ENCODE data around the gene ZNF469.

Gene ZNF469

DNA sequence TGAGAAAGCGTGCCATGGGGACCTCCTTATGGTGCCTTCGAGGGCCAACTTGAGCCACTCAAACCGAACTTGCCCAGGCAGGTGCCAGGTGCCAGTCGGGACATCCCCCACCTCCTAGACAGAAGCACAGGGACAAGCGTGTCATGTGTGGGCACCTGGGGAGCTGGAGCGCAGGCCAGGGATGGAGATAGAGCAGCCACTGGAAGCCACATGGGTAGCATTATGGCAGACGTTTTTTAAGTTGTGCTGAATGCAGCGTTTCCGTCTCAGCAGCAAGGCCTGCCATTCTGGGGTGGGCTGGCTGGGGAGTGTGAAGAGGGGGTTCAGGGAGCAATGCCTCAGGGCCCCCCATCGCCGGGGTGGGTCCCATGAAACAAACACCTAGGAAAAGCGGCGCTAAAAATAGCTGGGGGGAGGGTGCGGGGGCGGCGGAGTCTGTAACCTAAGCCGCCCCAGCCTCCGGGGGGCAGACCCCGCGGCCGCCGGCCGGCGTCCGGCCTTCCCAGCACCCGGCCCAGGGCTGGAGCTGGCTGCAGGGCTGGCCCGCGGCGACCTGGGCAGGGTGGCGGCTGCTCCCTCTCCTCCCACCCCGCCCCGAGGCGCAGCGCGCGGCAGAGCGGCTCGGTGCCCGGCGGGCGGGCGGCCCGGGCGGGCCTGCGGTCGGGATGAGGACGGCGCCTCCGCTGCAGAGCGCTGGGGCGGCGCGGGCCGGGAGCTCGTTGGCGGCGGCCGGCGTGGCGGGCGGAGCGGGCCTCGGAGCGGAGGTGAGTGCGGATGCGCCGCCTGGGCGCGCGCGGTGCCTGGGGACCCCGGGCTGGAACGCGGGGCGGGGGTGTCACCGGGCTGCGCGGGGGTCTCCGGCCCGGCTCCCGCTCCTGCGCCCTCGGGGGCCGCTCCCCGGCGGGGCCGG lies at the start of gene ZNF469:
TSS of gene ZNF469 (plus strand) at position 469 of the 910 bp plus-strand sequence. CDS start 44,512 bp downstream, outside the sequence.
- DNase-seq (ENCODE audit: low read depth in 2 of 2) = no peak

- no peak for DNase-seq (ENCODE audit: low read depth in 2 of 2)
Measured at GRCh38 chr16:88333848-88334777, 48.6 kb upstream of the ZNF469 start.

DNA sequence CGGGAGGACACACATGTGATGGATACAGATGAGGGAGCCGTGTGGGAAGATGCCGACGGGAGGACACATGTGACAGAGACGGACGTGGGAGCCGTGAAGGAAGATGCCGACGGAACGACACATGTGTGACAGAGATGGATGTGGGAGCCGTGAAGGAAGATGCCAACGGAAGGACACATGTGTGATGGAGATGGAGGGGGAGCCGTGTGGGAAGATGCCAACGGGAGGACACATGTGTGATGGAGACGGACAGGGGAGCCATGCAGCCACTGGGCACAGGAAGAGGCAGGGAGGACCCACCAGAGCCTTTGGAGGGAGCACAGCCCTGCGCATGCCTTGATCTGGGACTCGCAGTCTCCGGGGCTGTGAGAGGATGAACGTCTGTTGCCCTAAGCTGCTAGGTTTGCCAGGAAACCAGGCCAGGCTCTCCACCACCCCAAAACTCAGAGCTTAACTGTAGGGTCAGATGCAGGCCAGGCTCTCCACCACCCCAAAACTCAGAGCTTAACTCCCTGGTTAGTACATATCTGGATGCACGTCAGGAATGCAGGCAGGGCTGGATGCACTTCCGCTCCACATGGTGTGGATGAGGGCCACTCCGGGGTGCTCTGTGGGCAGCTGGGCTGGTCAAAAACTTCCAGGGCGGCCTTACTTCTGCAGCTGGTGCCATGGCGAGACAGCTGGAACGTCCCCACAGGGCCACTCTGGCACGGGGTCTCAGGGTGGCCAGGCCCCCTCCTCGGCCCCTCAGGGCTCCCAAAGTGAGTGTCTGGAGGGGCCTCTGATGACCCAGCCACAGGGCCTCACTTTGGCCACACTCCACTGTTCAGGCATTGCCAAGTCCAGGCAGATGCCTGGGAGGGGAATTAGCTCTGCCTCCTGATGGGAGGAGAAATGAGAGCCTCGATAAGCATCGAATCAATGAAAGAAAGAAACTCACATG lies 47.7 kb upstream of the ZNF469 start:
- no peak for DNase-seq (ENCODE audit: low read depth in 2 of 2)

DNA sequence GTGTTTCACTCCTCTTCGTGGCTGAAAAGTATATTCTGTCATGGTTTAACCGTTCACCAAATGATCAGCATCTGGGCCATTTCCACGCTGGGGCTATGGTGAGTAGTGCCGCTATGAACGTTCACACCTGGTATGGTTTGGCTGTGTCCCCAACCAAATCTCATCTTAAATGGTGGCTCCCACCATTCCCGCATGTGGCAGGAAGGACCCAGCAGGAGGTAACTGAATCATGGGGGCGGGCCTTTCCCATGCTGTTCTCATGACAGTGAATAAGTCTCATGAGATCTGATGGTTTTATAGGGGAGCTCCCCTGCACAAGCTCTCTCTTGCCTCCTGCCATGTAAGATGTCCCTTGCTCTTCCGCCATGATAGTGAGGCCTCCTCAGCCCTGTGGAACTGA lies 45.7 kb upstream of the ZNF469 start:
- DNase-seq (ENCODE audit: low read depth in 2 of 2) = no peak

GRCh38 chr16:88337538-88337937 lies 45.2 kb upstream of the ZNF469 start:
- DNase-seq (ENCODE audit: low read depth in 2 of 2) = no peak

DNA sequence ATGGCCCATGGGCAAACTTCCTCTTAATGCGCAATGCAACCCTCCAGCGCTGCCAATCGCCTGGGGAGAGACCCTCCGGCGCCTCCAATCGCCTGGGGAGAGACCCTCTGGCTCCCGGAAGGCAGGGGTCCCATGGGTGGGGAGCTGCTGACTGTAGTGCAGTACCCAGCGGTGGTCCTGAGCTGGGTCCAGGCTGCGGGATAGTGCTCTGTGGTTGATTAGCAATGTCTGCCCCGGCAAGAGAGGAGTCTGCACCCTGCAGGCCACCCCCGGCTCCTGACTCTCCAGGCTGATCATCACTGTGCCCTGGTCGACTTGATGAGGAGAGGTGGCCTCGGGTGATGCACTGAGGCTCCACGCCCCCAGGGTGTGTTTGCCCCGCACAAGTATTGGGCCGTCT lies 44.6 kb upstream of the ZNF469 start:
- no peak for DNase-seq (ENCODE audit: low read depth in 2 of 2)

DNA sequence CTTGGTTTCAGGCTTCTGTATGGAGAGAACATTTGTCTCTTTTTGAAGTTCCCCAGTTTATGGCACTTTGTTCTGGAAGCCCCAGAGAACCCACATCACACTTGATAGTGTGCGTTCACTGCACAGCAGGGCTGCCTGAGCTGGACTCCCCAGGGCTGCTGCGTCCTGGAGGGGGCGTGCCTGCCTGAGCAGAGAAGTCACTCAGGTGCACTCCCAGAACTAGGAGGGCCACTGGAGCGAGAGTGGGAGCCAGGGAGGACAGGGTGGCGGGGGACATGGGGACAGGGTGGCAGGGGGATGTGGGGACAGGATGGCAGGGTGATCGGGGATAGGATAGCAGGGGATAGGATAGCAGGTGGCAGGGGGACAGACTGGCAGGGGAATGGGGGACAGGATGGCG lies 43.9 kb upstream of the ZNF469 start:
- no peak for DNase-seq (ENCODE audit: low read depth in 2 of 2)

GRCh38 chr16:88339930-88340754 lies 42.6 kb upstream of the ZNF469 start:
- no peak for DNase-seq (ENCODE audit: low read depth in 2 of 2)

GRCh38 chr16:88340755-88341150 lies 42.0 kb upstream of the ZNF469 start:
- DNase-seq (ENCODE audit: low read depth in 2 of 2) = no peak

DNA sequence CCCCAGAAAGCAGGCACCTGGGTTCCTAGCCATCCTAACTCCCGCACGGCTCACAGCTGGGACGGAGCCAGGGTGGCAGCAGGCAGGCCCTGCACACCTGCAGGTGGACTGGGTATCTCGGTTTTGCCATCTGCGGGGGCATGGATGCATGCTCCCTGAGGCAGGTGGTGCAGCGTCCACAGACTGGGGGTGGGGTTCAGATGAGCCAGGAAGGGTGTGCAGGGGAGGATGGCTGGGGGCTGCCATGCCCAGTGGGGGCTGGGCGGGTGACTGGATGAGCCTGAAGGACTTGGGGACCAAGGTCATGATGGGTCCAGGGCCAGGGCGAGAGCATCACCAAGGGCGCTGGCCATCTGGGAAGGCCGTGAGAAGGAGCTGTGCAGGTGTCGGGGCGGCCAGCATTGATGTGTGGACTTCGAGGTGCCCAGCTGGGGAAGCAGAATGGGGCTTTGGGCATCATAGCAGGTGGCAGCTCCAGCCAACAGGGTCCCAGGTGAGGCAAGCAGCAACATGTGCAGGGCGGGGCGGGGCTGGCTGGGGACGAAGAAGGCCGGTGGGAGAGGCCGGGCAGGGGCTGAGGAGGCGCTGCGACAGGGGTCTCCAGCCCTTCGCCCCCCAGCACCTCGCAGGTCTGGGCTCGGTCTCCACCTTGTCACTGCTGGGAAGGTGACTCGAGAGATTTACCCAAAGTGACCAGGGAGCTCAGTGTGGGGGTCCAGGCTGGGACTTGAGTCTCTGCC lies 41.0 kb upstream of the ZNF469 start:
- DNase-seq (ENCODE audit: low read depth in 2 of 2) = no peak

GRCh38 chr16:88342491-88342890 lies 40.3 kb upstream of the ZNF469 start:
- no peak for DNase-seq (ENCODE audit: low read depth in 2 of 2)

GRCh38 chr16:88343271-88343791 lies 39.4 kb upstream of the ZNF469 start:
- DNase-seq (ENCODE audit: low read depth in 2 of 2) = no peak

GRCh38 chr16:88344411-88345030 lies 38.2 kb upstream of the ZNF469 start:
- DNase-seq (ENCODE audit: low read depth in 2 of 2) = no peak

DNA sequence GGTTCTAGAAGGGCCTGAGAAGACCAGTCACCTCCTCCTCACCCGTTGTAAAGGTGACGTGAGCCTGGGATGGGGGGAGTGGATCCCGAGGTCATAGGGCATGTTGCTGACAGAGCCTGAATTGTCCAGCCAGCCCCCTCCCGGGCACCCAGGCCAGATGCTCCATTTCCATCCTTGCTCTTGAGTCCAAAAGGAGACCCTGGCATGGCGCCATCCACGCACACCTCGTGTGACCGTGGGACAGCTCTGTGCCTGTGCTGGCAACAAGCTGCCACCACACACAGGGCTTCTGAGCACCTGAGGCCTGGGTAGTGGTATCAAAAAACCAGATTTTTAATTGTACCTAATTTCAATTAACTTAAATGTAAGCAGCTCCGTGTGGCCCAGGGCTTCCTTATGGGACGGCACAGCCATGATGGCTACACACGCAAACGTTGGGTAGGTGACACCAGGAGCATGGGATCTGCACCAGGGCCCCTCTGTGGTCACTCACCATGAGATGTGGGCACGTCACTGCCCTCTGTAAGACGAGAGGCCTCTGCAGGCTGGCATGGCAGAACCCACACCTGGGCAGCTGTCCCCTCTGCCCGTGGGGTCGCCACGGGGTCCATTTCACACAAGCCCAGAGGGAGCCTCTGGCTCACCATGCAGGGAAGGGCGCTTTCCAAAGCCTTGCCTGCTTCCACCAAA lies 37.6 kb upstream of the ZNF469 start:
- no peak for DNase-seq (ENCODE audit: low read depth in 2 of 2)

GRCh38 chr16:88345721-88346560 lies 36.8 kb upstream of the ZNF469 start:
- DNase-seq (ENCODE audit: low read depth in 2 of 2) = no peak

GRCh38 chr16:88346680-88347505 lies 35.9 kb upstream of the ZNF469 start:
- no peak for DNase-seq (ENCODE audit: low read depth in 2 of 2)
